Stimulated activated CD8-positive, alpha-beta memory T cell treated with anti-CD3 and anti-CD28 coated beads, Interleukin-4, amount 100 ng/mL, for 4 hours (primary cell): ENCODE measurements around the gene MMS22L.

Source experiments
- DNase-seq, 2 donors: peaks; one replicate each; pipeline ENCODE4 v3.0.0-alpha.2; 2020; ENCODE audit warnings: low read depth in 2 of 2, low spot score in 1 of 2

MMS22L gene

DNA sequence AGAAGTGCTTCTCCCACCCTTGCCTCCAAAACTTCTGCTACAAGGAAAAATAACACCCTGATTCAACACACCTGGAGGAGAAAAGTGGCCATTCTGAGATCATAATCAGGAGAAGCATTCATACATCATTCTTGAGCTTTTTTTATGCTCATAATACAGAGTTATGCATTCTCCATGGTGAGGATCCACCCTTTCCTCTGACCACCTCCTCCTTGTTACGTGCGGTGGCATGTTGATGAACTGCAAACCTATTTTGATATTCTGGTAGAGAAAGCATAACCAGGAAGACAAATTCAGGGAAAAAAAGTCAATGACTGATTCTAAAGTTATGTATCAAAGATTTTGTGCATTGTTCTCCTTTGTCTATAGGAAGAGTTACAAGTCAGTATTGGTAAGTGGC lies 188.6 kb downstream of the MMS22L start:
- DNase-seq = no peak

DNA sequence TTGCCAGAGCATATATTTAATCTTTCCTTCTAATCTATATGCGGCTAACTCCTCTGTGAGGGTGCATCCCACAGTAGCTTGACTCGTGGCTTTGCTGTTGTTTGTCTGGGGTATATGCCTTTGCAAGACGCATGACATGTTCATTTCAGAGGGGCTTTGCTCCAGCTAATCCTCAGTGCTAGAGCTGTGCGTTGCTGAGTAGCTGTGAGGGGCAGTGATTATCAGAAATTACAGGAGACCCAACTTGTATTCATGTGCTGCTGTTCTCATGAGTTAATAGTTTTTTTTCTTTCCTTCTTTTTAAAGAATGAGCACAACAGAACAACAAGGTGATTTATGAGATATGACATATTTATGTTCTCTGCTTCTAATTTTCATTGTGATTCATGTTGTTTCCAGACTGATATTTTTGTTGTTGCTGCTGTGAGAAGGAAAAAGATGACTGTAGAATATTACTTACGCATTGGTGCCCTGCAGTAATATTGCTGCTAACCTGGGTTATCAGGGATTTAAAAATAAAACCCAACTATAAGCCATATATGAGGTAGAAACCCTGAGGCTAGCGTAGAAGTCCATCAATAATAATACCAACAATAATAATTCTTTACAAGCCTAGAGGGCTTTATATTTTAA lies 190.2 kb downstream of the MMS22L start:
- DNase-seq = no peak
